ENCODE measurements around the gene PRUNE1.

PRUNE1 gene

GRCh38 chr1:150973258-150973835, 34.9 kb upstream of the PRUNE1 start:
- TF ChIP-seq CTCF (IDR thresholded peaks at IDR 0.05; ENCODE audit: low read depth, low read length), result no peak
- no peak for DNase-seq (ENCODE audit: extremely low read depth, low read depth)

- no peak for DNase-seq (ENCODE audit: extremely low read depth, low read depth)
- TF ChIP-seq CTCF (IDR thresholded peaks at IDR 0.05; ENCODE audit: low read depth, low read length), result no peak
These were observed 34.2 kb upstream of the PRUNE1 start for GRCh38 chr1:150973836-150974579.

GRCh38 chr1:150974580-150975478, 33.4 kb upstream of the PRUNE1 start, which contains the start of gene CERS2:
Gene CERS2, minus strand, starts transcription at chr1:150974835. Its CDS starts 5,745 bp downstream, at chr1:150969090.
- TF ChIP-seq CTCF (IDR thresholded peaks at IDR 0.05; ENCODE audit: low read depth, low read length), result no peak
- DNase-seq (ENCODE audit: extremely low read depth, low read depth), result peak; percentile 50

GRCh38 chr1:150976401-150976821, 31.8 kb upstream of the PRUNE1 start:
- no peak for TF ChIP-seq CTCF (IDR thresholded peaks at IDR 0.05; ENCODE audit: low read depth, low read length)

GRCh38 chr1:150976879-150977694, 31.2 kb upstream of the PRUNE1 start:
- DNase-seq (ENCODE audit: extremely low read depth, low read depth), result no peak
- TF ChIP-seq CTCF (IDR thresholded peaks at IDR 0.05; ENCODE audit: low read depth, low read length), result no peak

More at GRCh38 chr1:150976401-150976821, 31.8 kb upstream of the PRUNE1 start:
- no peak for DNase-seq (ENCODE audit: extremely low read depth, low read depth)

GRCh38 chr1:150979092-150980056, 28.9 kb upstream of the PRUNE1 start:
- DNase-seq (ENCODE audit: extremely low read depth, low read depth), result peak; percentile 72
- no peak; the same call in none of the 2 replicates for TF ChIP-seq CTCF (IDR thresholded peaks at IDR 0.05; ENCODE audit: low read depth, low read length)
